ENCODE measurements around the gene C11orf58.

The C11orf58 gene

GRCh38 chr11:16744128-16744725 is 5.8 kb downstream of the C11orf58 start:
- H3K27ac ChIP-seq (replicated peaks): no peak overlapping the region
- DNase-seq (ENCODE audit: low read depth in 1 of 2, low spot score in 1 of 2): no peak
- H3K4me3 ChIP-seq (replicated peaks; ENCODE audit: insufficient read depth, low read length): no peak overlapping the region
- H3K27me3 ChIP-seq (ENCODE audit: insufficient read depth, poor library complexity, severe bottlenecking): no peaks in the 10 kb centered on the region
- TF ChIP-seq GABPA (IDR thresholded peaks at IDR 0.05; ENCODE audit: low read depth) (no peak), CTCF (IDR thresholded peaks at IDR 0.05; ENCODE audit: insufficient read depth, low read length) (no peak)

DNA sequence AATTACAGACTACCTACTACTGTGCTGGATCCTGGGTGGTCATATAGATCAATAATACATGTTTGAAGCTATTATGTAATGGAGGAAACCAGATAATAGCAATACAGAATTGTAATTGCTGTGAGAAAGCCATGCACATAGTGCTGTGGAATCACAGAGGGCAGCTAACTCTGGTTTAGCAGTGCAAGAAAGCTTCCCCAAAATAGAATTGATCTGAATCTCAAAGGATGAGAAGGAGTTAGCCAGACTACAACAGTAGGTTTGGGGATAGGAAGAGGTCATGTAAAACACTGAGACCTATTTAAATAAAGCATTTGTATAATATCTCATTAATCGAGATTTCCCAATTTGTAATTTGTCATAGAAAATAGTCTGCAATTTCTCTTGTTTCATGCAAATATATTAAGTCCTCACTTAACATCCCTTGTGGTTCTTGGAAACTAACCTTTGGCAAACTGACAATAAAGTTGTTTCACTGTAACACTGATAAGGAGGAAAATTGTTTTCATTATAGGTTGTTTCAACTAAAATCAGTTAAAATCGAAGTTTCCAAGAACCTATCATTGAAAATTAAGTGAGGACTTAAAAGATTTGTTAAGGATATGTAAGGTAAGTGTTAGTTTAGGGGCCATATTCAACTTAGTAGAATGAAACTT is 7.6 kb downstream of the C11orf58 start:
- DNase-seq (ENCODE audit: low read depth in 1 of 2, low spot score in 1 of 2): no peak
- Histone ChIP-seq H3K27me3 (ENCODE audit: insufficient read depth, poor library complexity, severe bottlenecking) (no peaks in the 10 kb centered on the region), H3K4me3 (replicated peaks; ENCODE audit: insufficient read depth, low read length) (no peak overlapping the region), H3K27ac (replicated peaks) (no peak overlapping the region)
- TF ChIP-seq CTCF (IDR thresholded peaks at IDR 0.05; ENCODE audit: insufficient read depth, low read length) (no peak), GABPA (IDR thresholded peaks at IDR 0.05; ENCODE audit: low read depth) (no peak), REST (IDR thresholded peaks at IDR 0.05; ENCODE audit: insufficient replicate concordance, low read depth) (no peak), POLR2AphosphoS5 (IDR thresholded peaks at IDR 0.05; ENCODE audit: low read depth) (no peak), SPI1 (IDR thresholded peaks at IDR 0.05; ENCODE audit: borderline replicate concordance, low read depth) (no peak)

DNA sequence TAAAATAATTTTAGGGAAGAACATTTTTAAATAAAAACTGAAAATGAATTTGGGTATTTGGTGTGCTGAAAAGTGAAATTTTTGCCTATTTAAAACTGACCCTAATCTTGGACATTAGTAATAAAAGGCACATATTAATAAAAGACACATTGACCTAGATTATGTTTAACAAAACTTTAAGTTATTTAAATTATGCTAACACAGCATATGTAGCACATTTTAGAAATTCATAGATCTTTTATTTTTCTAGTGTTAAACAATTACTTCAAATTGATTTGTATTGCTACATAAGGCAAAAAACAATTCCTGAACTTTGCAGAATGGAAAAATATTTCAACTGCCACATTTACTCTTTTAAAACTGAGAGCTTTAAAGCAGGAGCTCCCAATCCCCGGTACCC is 10.6 kb downstream of the C11orf58 start:
- no peak for TF ChIP-seq POLR2AphosphoS5 (IDR thresholded peaks at IDR 0.05; ENCODE audit: low read depth)
- TF ChIP-seq REST (IDR thresholded peaks at IDR 0.05; ENCODE audit: insufficient replicate concordance, low read depth): no peak
- no peak for TF ChIP-seq CTCF (IDR thresholded peaks at IDR 0.05; ENCODE audit: insufficient read depth, low read length)
- TF ChIP-seq GABPA (IDR thresholded peaks at IDR 0.05; ENCODE audit: low read depth): no peak
- no peak for TF ChIP-seq SPI1 (IDR thresholded peaks at IDR 0.05; ENCODE audit: borderline replicate concordance, low read depth)
- DNase-seq (ENCODE audit: low read depth in 1 of 2, low spot score in 1 of 2): no peak
- no peak overlapping the region for H3K4me3 ChIP-seq (replicated peaks; ENCODE audit: insufficient read depth, low read length)

DNA sequence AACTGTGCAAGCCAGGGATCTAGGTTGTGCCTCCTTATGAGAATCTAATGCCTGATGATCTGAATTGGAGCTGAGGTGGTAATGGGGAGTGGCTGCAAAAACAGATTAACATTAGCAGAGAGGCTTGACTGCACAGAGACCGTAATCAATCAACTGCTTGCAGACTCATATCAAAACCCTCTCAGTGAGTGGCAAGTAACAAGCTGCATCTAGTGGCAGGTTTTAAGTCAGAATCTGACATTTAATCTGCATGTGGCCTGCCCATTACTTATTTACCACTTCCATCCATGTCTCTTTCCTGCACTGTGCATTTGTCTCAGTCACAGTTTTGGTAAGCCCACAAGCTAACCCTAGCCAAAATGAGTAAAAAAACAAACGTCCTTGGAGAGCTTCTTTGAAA is 11.2 kb downstream of the C11orf58 start:
- no peak for TF ChIP-seq SPI1 (IDR thresholded peaks at IDR 0.05; ENCODE audit: borderline replicate concordance, low read depth)
- TF ChIP-seq POLR2AphosphoS5 (IDR thresholded peaks at IDR 0.05; ENCODE audit: low read depth): no peak
- TF ChIP-seq GABPA (IDR thresholded peaks at IDR 0.05; ENCODE audit: low read depth): no peak
- no peak for TF ChIP-seq CTCF (IDR thresholded peaks at IDR 0.05; ENCODE audit: insufficient read depth, low read length)
- no peak for TF ChIP-seq REST (IDR thresholded peaks at IDR 0.05; ENCODE audit: insufficient replicate concordance, low read depth)
- Histone ChIP-seq H3K27me3 (ENCODE audit: insufficient read depth, poor library complexity, severe bottlenecking) (no peaks in the 10 kb centered on the region), H3K4me3 (replicated peaks; ENCODE audit: insufficient read depth, low read length) (no peak overlapping the region), H3K27ac (replicated peaks) (no peak overlapping the region)
- no peak for DNase-seq (ENCODE audit: low read depth in 1 of 2, low spot score in 1 of 2)

More for the DNA sequence above, 10.6 kb downstream of the C11orf58 start:
- Histone ChIP-seq H3K27me3 (ENCODE audit: insufficient read depth, poor library complexity, severe bottlenecking) (no peaks in the 10 kb centered on the region), H3K27ac (replicated peaks) (no peak overlapping the region)
